ENCODE measurements around the gene CTNNAL1. TPM values are rescaled to one million over a fixed set of nuclear protein-coding genes. Genes with fewer than 3 reads are reported as not detected.

Gene CTNNAL1
- total and polyA plus RNA-seq, 4 donors = 20.6 to 53.9 (median 37.0) TPM

GRCh38 chr9:108956631-108957026 is 56.7 kb downstream of the CTNNAL1 start:
- no peak overlapping the region for H3K9ac ChIP-seq (ENCODE audit: insufficient read depth in 1 of 2, low read length in 2 of 2)
- H3K36me3 ChIP-seq (ENCODE audit: control insufficient read depth in 4 of 4, insufficient read depth in 4 of 4, low read length in 4 of 4) = peaks cover 0 to 5% (median 3%) of the 10 kb centered on the region in 4 donors
- no peak overlapping the region for H3K27ac ChIP-seq (ENCODE audit: low read depth in 1 of 2, low read length in 1 of 2)
- no peak overlapping the region for H3K4me3 ChIP-seq
- H3K9me3 ChIP-seq (ENCODE audit: control insufficient read depth in 4 of 4, insufficient read depth in 3 of 4, low read length in 3 of 4) = no peaks in the 10 kb centered on the region
- H3K27me3 ChIP-seq (ENCODE audit: control insufficient read depth in 3 of 3, insufficient read depth in 3 of 3, low read length in 2 of 3) = no peaks in the 10 kb centered on the region
- peaks cover 0 to 4% (median 0%) of the 10 kb centered on the region in 5 donors for H3K4me1 ChIP-seq (ENCODE audit: control insufficient read depth in 5 of 5, insufficient read depth in 5 of 5, low read length in 5 of 5)
- ATAC-seq (ENCODE audit: insufficient read depth, low FRiP score) (no peak), DNase-seq (no peak)
- TF ChIP-seq CTCF (IDR thresholded peaks at IDR 0.05; ENCODE audit: control extremely low read depth, extremely low read depth) = no peak

DNA sequence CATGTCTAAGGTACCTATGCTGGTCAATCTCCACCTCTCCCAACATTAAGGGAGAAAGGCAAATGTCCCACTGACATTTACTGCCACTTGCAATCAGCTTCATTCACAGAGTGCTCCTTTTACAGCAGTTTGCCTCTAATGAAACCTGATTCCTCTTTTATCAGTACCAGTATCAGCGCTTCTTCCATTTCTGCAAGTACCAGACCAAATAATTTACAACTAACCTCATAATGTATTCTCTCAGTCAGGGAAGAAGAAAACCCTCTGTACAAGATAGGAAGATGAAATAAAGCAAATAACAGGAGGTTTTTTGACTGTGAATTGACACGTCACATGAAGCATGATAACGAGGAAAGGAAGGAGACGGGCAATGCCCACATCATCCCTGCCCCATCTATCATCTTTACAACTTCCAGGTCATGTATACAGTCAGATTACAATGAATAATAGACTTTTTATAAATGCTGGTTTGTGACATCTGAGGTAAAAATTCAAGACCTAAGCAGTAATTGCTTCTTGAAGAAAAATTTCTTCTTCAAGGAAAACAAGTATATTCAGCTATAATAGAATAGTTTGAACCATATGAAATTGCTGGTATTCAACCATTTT is 57.2 kb downstream of the CTNNAL1 start:
- no peak for TF ChIP-seq CTCF (IDR thresholded peaks at IDR 0.05; ENCODE audit: control extremely low read depth, extremely low read depth)
- ATAC-seq (ENCODE audit: insufficient read depth, low FRiP score) (no peak), DNase-seq (no peak)
- H3K27ac ChIP-seq (ENCODE audit: low read depth in 1 of 2, low read length in 1 of 2) = no peak overlapping the region
- H3K4me1 ChIP-seq (ENCODE audit: control insufficient read depth in 5 of 5, insufficient read depth in 5 of 5, low read length in 5 of 5) = peaks cover 0 to 4% (median 0%) of the 10 kb centered on the region in 5 donors
- H3K9me3 ChIP-seq (ENCODE audit: control insufficient read depth in 4 of 4, insufficient read depth in 3 of 4, low read length in 3 of 4) = no peaks in the 10 kb centered on the region
- no peak overlapping the region for H3K9ac ChIP-seq (ENCODE audit: insufficient read depth in 1 of 2, low read length in 2 of 2)
- H3K36me3 ChIP-seq (ENCODE audit: control insufficient read depth in 4 of 4, insufficient read depth in 4 of 4, low read length in 4 of 4) = peaks cover 0 to 5% (median 3%) of the 10 kb centered on the region in 4 donors
- H3K27me3 ChIP-seq (ENCODE audit: control insufficient read depth in 3 of 3, insufficient read depth in 3 of 3, low read length in 2 of 3) = no peaks in the 10 kb centered on the region
- H3K4me3 ChIP-seq = no peak overlapping the region
- 82 to 88% methylated on average over 4 of the region's 4 CpGs for WGBS, 2 donors

DNA sequence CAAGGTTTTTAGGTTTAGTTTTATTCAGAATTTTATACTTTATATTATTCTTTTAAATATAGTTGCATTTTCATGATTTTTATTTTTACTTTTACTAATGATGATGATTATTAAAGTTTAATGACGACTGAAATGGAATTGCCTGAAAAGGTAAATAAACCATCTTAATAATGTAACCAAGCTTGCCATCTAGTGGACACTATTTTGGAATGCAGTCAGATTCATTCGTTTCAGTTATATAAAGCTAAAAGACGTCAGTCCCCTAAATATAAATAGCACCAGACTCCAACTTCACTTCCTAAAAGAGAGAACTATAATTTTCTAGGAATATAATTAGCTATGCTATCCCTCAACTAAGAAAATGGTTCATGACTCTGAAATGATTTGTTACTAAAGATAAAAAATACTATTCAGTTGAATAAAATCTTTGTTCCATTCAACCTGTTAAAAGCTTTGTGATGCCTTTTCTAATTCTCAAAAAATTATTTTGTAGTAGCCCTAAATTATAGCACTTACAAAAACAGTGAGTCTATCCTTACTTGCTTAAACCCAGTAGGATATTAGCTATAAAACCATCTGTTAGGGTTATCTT is 59.2 kb downstream of the CTNNAL1 start:
- Histone ChIP-seq H3K4me1 (ENCODE audit: control insufficient read depth in 5 of 5, insufficient read depth in 5 of 5, low read length in 5 of 5) (peaks cover 0 to 4% (median 0%) of the 10 kb centered on the region in 5 donors), H3K27ac (ENCODE audit: low read depth in 1 of 2, low read length in 1 of 2) (no peak overlapping the region), H3K36me3 (ENCODE audit: control insufficient read depth in 4 of 4, insufficient read depth in 4 of 4, low read length in 4 of 4) (peaks cover 0 to 5% (median 0%) of the 10 kb centered on the region in 4 donors), H3K9ac (ENCODE audit: insufficient read depth in 1 of 2, low read length in 2 of 2) (no peak overlapping the region), H3K4me3 (no peak overlapping the region), H3K9me3 (ENCODE audit: control insufficient read depth in 4 of 4, insufficient read depth in 3 of 4, low read length in 3 of 4) (no peaks in the 10 kb centered on the region), H3K27me3 (ENCODE audit: control insufficient read depth in 3 of 3, insufficient read depth in 3 of 3, low read length in 2 of 3) (no peaks in the 10 kb centered on the region)
- TF ChIP-seq CTCF (IDR thresholded peaks at IDR 0.05; ENCODE audit: control extremely low read depth, extremely low read depth) = peak; percentile 52
- WGBS, 2 donors = 3 to 6% methylated on average over 3 of the region's 3 CpGs
- no peak for ATAC-seq (ENCODE audit: insufficient read depth, low FRiP score)
- peak in 2 of 3 donors; percentile 77 to 80 for DNase-seq
